Activated naive CD4-positive, alpha-beta T cell treated with anti-CD3 and anti-CD28 coated beads, Interleukin-2, amount 50 U/mL, for 24 hours (primary cell): ENCODE measurements around the gene SKA2.
"Not testable (repeated sequence)": the region's sequence is repeated elsewhere in the genome, so short reads cannot be mapped to it uniquely, and the experiment has no call there.

Experiments
- H3K27ac Mint-ChIP-seq: one replicate; pipeline ENCODE4 v1.8.0; 2021; ENCODE audit warnings: mild to moderate bottlenecking, mixed read lengths
- H3K27me3 Mint-ChIP-seq: one replicate; pipeline ENCODE4 v1.8.0; 2021; ENCODE audit warnings: mixed read lengths
- H3K36me3 Mint-ChIP-seq: one replicate; pipeline ENCODE4 v1.8.0; 2021; ENCODE audit warnings: mixed read lengths
- H3K4me1 Mint-ChIP-seq: one replicate; pipeline ENCODE4 v1.8.0; 2021; ENCODE audit warnings: mixed read lengths
- H3K4me3 Mint-ChIP-seq: one replicate; pipeline ENCODE4 v1.8.0; 2021; ENCODE audit warnings: mild to moderate bottlenecking, mixed read lengths
- H3K9me3 Mint-ChIP-seq: one replicate; pipeline ENCODE4 v1.8.0; 2021; ENCODE audit warnings: mixed read lengths

The SKA2 gene

GRCh38 chr17:59161477-59161876 is 6.5 kb upstream of the SKA2 start:
- no peak overlapping the region for H3K27ac Mint-ChIP-seq

GRCh38 chr17:59160157-59161025 is 5.4 kb upstream of the SKA2 start:
- H3K9me3 Mint-ChIP-seq: no peaks in the 10 kb centered on the region
- no peaks in the 10 kb centered on the region for H3K4me1 Mint-ChIP-seq
- no peaks in the 10 kb centered on the region for H3K36me3 Mint-ChIP-seq
- H3K27ac Mint-ChIP-seq: no peak overlapping the region
- no peak overlapping the region for H3K4me3 Mint-ChIP-seq
- H3K27me3 Mint-ChIP-seq: no peaks in the 10 kb centered on the region

More at GRCh38 chr17:59161477-59161876, 6.5 kb upstream of the SKA2 start:
- no peak overlapping the region for H3K4me3 Mint-ChIP-seq
- no peaks in the 10 kb centered on the region for H3K27me3 Mint-ChIP-seq
- no peaks in the 10 kb centered on the region for H3K9me3 Mint-ChIP-seq
- no peaks in the 10 kb centered on the region for H3K36me3 Mint-ChIP-seq
- H3K4me1 Mint-ChIP-seq: no peaks in the 10 kb centered on the region

DNA sequence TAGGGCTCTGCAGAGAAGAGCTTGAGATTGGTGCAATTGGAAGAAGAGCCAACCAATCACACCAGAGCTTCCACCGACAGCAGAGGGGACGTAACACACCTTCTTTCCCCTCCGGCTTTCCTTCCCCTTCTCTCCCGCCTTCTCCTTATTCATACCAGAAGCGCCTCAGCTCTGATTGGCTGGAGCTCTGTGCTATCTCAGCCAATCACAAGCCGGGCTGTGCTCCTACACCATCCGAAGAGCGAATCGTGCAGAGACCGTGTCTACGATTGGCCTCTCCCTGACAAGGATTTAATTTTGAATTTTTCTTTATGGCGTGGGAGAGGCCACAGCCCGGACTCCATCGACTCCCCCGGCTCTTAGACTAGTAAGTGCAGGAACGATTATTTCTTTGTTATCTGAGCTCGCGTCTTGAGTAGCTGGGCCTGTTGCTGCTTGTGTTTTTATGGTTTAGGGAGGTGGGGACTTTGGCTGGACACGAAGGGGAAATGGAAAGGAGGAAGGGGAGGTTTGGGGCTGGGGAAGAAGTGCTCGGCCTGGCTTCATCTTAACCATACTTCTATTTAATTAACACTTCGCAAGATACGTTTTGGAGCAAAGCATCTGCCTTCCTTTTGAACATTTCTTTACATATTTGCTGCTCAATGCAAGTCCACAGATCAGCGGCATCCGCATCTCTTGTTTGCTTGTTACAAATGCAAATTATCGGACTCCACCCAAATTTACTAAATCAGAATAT is 622 bp upstream of the SKA2 start, which contains the start of gene PRR11:
TSS of gene PRR11 (plus strand) at position 308 of the 739 bp plus-strand sequence. CDS start 14,007 bp downstream, outside the sequence.
- H3K27ac Mint-ChIP-seq: no peak within 1 kb of the TSS
- no peaks in the 10 kb centered on the region for H3K9me3 Mint-ChIP-seq
- H3K4me1 Mint-ChIP-seq: peaks cover 24% of the 10 kb centered on the region
- no peaks in the 10 kb centered on the region for H3K27me3 Mint-ChIP-seq
- no peak within 1 kb of the TSS for H3K4me3 Mint-ChIP-seq
- no peaks in the 10 kb centered on the region for H3K36me3 Mint-ChIP-seq

- Mint-ChIP-seq H3K36me3 (peaks cover 1% of the 10 kb centered on the region), H3K27ac (no peak overlapping the region), H3K4me1 (peaks cover 34% of the 10 kb centered on the region)
These were observed 680 bp downstream of the SKA2 start for GRCh38 chr17:59154292-59154720.

GRCh38 chr17:59152925-59153324 is 2.1 kb downstream of the SKA2 start:
- H3K27ac Mint-ChIP-seq: no peak overlapping the region

More at GRCh38 chr17:59154292-59154720, 680 bp downstream of the SKA2 start:
- Mint-ChIP-seq H3K9me3 (no peaks in the 10 kb centered on the region), H3K4me3 (no peak overlapping the region), H3K27me3 (no peaks in the 10 kb centered on the region)

DNA sequence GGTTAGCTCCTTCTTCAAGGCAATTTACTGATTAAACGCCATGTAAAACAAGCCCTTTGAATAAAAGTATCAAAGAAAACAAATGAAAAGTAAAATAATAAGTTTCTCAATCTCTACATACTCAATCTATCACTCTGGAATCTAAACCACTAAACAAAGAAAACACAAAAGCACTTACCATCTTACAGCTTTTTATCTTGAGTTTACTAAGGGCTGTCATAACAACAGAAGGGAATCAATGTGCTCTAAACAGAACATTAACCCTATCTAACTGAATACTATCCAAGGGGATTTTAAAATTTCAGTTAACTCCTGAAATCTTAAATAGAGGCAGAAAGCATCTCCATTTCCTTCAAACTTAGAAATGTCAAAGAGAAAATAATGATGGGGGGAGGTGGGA is 3.4 kb downstream of the SKA2 start:
- H3K4me1 Mint-ChIP-seq: peaks cover 38% of the 10 kb centered on the region
- no peaks in the 10 kb centered on the region for H3K27me3 Mint-ChIP-seq
- peaks cover 1% of the 10 kb centered on the region for H3K36me3 Mint-ChIP-seq
- no peak overlapping the region for H3K27ac Mint-ChIP-seq
- H3K9me3 Mint-ChIP-seq: no peaks in the 10 kb centered on the region
- no peak overlapping the region for H3K4me3 Mint-ChIP-seq

More at GRCh38 chr17:59152925-59153324, 2.1 kb downstream of the SKA2 start:
- Mint-ChIP-seq H3K36me3 (peaks cover 1% of the 10 kb centered on the region), H3K4me1 (peaks cover 38% of the 10 kb centered on the region), H3K9me3 (no peaks in the 10 kb centered on the region), H3K27me3 (no peaks in the 10 kb centered on the region), H3K4me3 (no peak overlapping the region)

DNA sequence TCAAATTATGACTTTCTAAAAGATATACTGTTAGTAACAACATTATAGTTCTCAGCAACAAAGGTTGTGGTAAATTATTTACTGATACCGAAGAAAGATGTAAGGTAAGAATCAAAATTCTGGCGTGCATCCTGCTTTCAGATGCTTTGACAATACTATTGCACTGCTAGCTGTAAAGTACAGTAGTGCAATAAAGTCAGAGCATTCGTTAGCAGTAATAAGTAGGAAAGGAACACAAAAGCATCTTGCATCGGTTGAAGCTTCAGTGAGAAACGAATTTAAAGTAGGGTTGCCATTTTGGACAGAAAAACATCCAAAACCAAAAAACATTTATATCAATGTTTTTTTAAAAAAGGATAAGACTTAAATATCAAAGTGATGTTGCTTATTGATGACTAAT is 4.0 kb downstream of the SKA2 start:
- no peaks in the 10 kb centered on the region for H3K9me3 Mint-ChIP-seq
- no peak overlapping the region for H3K4me3 Mint-ChIP-seq
- peaks cover 38% of the 10 kb centered on the region for H3K4me1 Mint-ChIP-seq
- H3K27ac Mint-ChIP-seq: no peak overlapping the region
- peaks cover 1% of the 10 kb centered on the region for H3K36me3 Mint-ChIP-seq
- H3K27me3 Mint-ChIP-seq: no peaks in the 10 kb centered on the region

DNA sequence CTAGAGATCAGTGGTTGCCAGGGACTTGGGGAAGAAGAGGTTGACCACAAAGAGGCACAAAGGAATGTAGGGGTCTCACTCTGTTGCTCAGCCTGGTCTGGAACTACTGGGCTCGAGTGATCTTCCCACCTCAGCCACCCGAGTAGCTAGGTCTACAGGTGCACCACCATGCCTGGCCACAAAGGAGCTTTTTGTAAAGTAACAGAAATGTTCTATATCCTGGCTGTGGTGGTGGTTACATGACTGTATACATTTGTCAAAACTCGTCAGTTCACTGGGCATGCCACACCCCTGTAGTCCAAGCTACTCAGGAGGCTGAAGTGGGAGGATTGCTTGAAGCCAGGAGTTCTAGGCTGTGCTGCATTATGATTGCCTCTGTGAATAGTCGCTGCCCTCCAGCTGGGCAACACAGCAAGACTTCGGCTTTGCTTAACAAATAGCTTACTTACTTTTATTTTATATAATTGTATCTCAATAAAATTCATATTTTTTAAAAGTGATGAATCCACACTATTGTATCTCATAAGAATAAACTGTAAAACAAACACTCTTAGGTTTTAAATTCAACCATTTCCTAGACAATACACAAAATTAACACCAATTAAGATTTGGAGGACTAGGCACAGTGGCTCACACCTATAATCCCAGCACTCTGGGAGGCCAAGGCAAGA is 5.0 kb downstream of the SKA2 start:
- H3K4me1 Mint-ChIP-seq: peaks cover 43% of the 10 kb centered on the region
- H3K27me3 Mint-ChIP-seq: no peaks in the 10 kb centered on the region
- no peak overlapping the region for H3K27ac Mint-ChIP-seq
- peaks cover 1% of the 10 kb centered on the region for H3K36me3 Mint-ChIP-seq
- H3K4me3 Mint-ChIP-seq: no peak overlapping the region
- H3K9me3 Mint-ChIP-seq: no peaks in the 10 kb centered on the region

GRCh38 chr17:59149051-59149450 is 5.9 kb downstream of the SKA2 start:
- Mint-ChIP-seq H3K27me3 (no peaks in the 10 kb centered on the region), H3K4me3 (no peak overlapping the region)

GRCh38 chr17:59145571-59146096 is 9.4 kb downstream of the SKA2 start:
- H3K4me3 Mint-ChIP-seq: no peak overlapping the region
- no peaks in the 10 kb centered on the region for H3K9me3 Mint-ChIP-seq
- peaks cover 24% of the 10 kb centered on the region for H3K4me1 Mint-ChIP-seq
- H3K27ac Mint-ChIP-seq: peak overlapping the region; percentile 31
- H3K27me3 Mint-ChIP-seq: no peaks in the 10 kb centered on the region
- H3K36me3 Mint-ChIP-seq: peaks cover 1% of the 10 kb centered on the region

More at GRCh38 chr17:59149051-59149450, 5.9 kb downstream of the SKA2 start:
- H3K36me3 Mint-ChIP-seq: peaks cover 1% of the 10 kb centered on the region
- H3K27ac Mint-ChIP-seq: no peak overlapping the region
- H3K4me1 Mint-ChIP-seq: peaks cover 48% of the 10 kb centered on the region
- no peaks in the 10 kb centered on the region for H3K9me3 Mint-ChIP-seq

GRCh38 chr17:59141860-59142259 is 13.1 kb downstream of the SKA2 start:
- Mint-ChIP-seq H3K4me3 (no peak overlapping the region), H3K27me3 (no peaks in the 10 kb centered on the region), H3K4me1 (peaks cover 10% of the 10 kb centered on the region), H3K9me3 (no peaks in the 10 kb centered on the region), H3K36me3 (peaks cover 2% of the 10 kb centered on the region), H3K27ac (no peak overlapping the region)

DNA sequence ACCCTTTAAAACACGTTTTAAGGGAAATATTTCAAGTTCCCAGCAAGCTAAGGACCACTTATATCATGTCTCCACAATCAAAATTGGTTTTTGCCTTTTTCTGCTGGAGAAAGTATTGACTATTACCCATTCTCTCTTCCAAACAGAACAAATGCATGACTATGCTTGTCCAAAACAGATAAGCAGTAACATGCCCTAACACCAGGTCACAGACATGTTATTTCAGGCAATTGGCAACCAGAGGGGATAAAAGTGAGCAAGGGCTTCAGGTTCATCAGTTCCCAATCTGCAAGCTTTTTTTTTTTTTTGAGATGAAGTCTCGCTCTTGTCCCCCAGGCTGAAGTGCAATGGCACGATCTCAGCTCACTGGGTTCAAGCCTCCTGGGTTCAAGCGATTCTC is 15.0 kb downstream of the SKA2 start:
- Mint-ChIP-seq H3K4me1 (peaks cover 4% of the 10 kb centered on the region), H3K27ac (no peak overlapping the region), H3K4me3 (no peak overlapping the region), H3K9me3 (no peaks in the 10 kb centered on the region), H3K27me3 (no peaks in the 10 kb centered on the region), H3K36me3 (peaks cover 2% of the 10 kb centered on the region)

DNA sequence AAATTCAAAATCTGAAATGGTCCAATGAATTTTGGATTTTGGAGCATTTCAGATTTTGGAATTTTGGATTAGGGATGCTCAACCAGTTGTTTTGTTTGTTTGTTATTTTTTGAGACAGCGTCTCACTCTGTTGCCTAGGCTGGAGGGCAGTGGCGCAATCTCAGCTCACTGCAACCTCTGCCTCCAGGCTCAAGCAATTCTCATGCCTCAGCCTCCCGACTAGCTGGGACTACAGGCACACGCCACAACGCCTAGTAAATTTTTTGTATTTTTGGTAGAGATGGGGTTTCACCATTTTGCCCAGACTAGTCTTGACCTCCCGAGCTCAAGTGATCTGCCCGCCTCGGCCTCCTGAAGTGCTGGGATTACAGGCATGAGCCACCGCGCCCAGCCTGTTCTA is 16.6 kb downstream of the SKA2 start:
- not testable (repeated sequence) for H3K9me3 Mint-ChIP-seq, H3K4me1 Mint-ChIP-seq, H3K4me3 Mint-ChIP-seq, H3K27me3 Mint-ChIP-seq, H3K27ac Mint-ChIP-seq, H3K36me3 Mint-ChIP-seq

DNA sequence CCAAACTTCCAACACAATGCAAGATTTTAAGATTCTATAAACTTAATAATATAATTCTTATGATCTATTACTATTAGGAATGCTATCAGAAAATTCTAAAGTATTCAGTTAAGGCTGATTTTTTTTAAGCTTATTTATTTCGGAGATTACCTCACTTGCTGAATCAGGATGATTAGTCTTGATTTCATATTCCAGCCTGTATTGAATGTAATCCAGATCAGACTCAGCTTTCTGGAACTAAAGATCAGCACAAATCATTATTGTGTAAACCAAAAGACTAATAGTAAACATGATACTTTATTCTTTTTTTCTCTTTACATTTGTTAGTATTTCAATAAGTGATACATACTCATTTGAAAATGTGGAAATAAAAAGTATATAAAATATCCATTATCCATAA is 23.9 kb downstream of the SKA2 start:
- H3K4me3 Mint-ChIP-seq: no peak overlapping the region
- H3K9me3 Mint-ChIP-seq: no peaks in the 10 kb centered on the region
- H3K4me1 Mint-ChIP-seq: peaks cover 7% of the 10 kb centered on the region
- H3K36me3 Mint-ChIP-seq: peaks cover 4% of the 10 kb centered on the region
- no peak overlapping the region for H3K27ac Mint-ChIP-seq
- no peaks in the 10 kb centered on the region for H3K27me3 Mint-ChIP-seq

DNA sequence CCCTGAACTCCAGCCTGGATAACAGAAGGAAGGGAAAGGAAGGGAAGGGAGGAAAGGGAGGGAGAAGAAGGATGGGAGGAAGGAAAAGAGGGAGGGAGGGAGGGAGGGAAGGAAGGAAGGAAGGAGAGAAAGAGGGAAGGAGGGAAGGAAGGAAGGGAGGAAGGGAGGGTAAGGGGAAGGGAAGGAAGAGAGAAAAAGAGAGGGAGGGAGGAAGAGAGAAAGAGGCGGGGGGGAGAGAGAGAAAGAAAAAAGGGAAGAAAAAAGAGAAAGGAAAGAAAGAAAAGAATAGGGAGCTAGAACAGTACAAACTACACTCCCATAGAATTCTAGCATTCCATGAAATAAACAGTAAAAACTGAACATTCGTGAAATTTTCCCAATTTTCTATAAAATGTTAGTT is 25.2 kb downstream of the SKA2 start:
- Mint-ChIP-seq H3K27ac (no peak overlapping the region), H3K4me1 (peaks cover 7% of the 10 kb centered on the region), H3K9me3 (no peaks in the 10 kb centered on the region), H3K36me3 (peaks cover 4% of the 10 kb centered on the region), H3K27me3 (no peaks in the 10 kb centered on the region), H3K4me3 (no peak overlapping the region)
